ENCODE measurements around the gene NUDC. TPM values are rescaled to one million over a fixed set of nuclear protein-coding genes. Genes with fewer than 3 reads are reported as not detected.

The NUDC gene
- total and polyA plus RNA-seq, 2 of the 13 experiments (the other 11 are each of a cell fraction or from before 2014, with no cell fraction given), result 34.7 to 104 TPM

DNA sequence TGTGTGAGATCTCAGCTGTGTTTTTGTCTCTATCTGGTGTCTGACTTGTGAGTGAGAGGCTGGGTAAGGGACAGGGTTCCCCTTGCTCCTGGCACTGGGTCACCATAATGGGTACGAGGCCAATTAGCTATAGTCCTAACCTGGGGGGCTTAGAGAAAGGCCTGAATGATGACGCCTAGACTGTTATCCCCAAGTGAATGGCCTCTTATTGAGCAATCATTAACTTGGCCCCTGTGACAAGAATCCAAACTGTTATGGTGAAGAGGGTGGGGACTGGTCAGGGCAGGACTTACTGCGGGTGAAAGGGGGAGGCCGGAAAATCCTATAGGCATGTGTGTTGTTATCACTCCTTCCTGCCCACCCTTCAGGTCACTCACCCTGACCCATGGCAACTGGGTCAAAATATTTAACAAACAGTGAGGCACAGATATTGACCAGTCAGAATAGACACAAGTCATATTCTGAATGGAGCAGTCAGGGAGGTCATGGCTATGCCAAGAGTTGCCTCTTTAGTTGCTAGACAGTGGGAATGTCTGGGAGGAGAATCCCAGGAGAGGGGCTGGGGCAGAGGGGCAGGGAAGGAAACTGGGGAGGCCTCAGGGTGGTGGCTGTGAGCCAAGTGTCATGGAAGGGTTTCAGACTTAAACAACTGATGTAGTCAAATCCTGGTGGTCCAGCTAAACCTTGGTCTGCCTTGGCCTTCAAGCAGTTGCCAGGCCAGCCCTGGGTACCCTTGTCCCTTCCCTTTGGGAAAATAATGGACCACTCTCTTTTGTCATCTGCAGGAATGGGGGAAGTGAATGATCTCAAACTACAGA, 11.0 kb upstream of the NUDC start (continued):
- TF ChIP-seq, protein P1, sequence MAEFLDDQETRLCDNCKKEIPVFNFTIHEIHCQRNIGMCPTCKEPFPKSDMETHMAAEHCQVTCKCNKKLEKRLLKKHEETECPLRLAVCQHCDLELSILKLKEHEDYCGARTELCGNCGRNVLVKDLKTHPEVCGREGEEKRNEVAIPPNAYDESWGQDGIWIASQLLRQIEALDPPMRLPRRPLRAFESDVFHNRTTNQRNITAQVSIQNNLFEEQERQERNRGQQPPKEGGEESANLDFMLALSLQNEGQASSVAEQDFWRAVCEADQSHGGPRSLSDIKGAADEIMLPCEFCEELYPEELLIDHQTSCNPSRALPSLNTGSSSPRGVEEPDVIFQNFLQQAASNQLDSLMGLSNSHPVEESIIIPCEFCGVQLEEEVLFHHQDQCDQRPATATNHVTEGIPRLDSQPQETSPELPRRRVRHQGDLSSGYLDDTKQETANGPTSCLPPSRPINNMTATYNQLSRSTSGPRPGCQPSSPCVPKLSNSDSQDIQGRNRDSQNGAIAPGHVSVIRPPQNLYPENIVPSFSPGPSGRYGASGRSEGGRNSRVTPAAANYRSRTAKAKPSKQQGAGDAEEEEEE (CRISPR knock-in tag; IDR thresholded peaks at IDR 0.05; ENCODE audit: borderline replicate concordance), result no peak
- TF ChIP-seq, protein P2, sequence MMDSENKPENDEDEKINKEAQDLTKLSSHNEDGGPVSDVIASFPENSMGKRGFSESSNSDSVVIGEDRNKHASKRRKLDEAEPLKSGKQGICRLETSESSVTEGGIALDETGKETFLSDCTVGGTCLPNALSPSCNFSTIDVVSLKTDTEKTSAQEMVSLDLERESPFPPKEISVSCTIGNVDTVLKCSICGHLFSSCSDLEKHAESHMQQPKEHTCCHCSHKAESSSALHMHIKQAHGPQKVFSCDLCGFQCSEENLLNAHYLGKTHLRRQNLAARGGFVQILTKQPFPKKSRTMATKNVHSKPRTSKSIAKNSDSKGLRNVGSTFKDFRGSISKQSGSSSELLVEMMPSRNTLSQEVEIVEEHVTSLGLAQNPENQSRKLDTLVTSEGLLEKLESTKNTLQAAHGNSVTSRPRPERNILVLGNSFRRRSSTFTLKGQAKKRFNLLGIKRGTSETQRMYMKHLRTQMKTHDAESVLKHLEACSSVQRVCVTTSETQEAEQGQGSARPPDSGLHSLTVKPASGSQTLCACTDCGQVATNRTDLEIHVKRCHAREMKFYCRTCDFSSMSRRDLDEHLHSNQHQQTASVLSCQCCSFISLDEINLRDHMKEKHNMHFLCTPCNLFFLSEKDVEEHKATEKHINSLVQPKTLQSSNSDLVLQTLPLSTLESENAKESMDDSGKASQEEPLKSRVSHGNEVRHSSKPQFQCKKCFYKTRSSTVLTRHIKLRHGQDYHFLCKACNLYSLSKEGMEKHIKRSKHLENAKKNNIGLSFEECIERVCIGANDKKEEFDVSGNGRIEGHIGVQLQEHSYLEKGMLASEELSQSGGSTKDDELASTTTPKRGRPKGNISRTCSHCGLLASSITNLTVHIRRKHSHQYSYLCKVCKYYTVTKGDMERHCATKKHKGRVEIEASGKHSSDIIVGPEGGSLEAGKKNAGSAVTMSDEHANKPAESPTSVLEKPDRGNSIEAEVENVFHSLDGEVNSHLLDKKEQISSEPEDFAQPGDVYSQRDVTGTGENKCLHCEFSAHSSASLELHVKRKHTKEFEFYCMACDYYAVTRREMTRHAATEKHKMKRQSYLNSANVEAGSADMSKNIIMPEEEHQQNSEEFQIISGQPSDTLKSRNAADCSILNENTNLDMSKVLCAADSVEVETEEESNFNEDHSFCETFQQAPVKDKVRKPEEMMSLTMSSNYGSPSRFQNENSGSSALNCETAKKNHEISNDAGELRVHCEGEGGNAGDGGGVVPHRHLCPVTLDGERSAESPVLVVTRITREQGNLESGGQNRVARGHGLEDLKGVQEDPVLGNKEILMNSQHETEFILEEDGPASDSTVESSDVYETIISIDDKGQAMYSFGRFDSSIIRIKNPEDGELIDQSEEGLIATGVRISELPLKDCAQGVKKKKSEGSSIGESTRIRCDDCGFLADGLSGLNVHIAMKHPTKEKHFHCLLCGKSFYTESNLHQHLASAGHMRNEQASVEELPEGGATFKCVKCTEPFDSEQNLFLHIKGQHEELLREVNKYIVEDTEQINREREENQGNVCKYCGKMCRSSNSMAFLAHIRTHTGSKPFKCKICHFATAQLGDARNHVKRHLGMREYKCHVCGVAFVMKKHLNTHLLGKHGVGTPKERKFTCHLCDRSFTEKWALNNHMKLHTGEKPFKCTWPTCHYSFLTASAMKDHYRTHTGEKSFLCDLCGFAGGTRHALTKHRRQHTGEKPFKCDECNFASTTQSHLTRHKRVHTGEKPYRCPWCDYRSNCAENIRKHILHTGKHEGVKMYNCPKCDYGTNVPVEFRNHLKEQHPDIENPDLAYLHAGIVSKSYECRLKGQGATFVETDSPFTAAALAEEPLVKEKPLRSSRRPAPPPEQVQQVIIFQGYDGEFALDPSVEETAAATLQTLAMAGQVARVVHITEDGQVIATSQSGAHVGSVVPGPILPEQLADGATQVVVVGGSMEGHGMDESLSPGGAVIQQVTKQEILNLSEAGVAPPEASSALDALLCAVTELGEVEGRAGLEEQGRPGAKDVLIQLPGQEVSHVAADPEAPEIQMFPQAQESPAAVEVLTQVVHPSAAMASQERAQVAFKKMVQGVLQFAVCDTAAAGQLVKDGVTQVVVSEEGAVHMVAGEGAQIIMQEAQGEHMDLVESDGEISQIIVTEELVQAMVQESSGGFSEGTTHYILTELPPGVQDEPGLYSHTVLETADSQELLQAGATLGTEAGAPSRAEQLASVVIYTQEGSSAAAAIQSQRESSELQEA (CRISPR knock-in tag; IDR thresholded peaks at IDR 0.05; ENCODE audit: not compliant biosample characterization), result no peak
- no peak for TF ChIP-seq ZNF383 (CRISPR knock-in tag; IDR thresholded peaks at IDR 0.05; ENCODE audit: borderline replicate concordance)
- no peak for TF ChIP-seq PRPF4 (IDR thresholded peaks at IDR 0.05; ENCODE audit: low read depth, low read length, poor library complexity, severe bottlenecking)
- TF ChIP-seq MTF1 (CRISPR knock-in tag; IDR thresholded peaks at IDR 0.05), result no peak
- peak; percentile 88 for TF ChIP-seq PPARG (CRISPR knock-in tag; conservative IDR thresholded peaks at IDR 0.05)
- no peak for TF ChIP-seq RFX5 (IDR thresholded peaks at IDR 0.05; ENCODE audit: low read depth, low read length)
- peak; percentile 17; the same call in 1 of the 2 replicates for TF ChIP-seq GABPB1 (CRISPR knock-in tag; IDR thresholded peaks at IDR 0.05)
- TF ChIP-seq ZNF501 (CRISPR knock-in tag; IDR thresholded peaks at IDR 0.05), result no peak
- no peak for TF ChIP-seq ZNF446 (CRISPR knock-in tag; IDR thresholded peaks at IDR 0.05)
- no peak for TF ChIP-seq PAX8 (CRISPR knock-in tag; IDR thresholded peaks at IDR 0.05; ENCODE audit: borderline replicate concordance)
- TF ChIP-seq TSC22D2 (CRISPR knock-in tag; IDR thresholded peaks at IDR 0.05; ENCODE audit: borderline replicate concordance), result no peak
- TF ChIP-seq ZNF414 (CRISPR knock-in tag; IDR thresholded peaks at IDR 0.05), result no peak
- TF ChIP-seq ZNF121 (CRISPR knock-in tag; IDR thresholded peaks at IDR 0.05), result peak; percentile 28; the same call in 1 of the 2 replicates
- TF ChIP-seq FUBP1 (CRISPR knock-in tag; IDR thresholded peaks at IDR 0.05; ENCODE audit: borderline replicate concordance), result no peak
- no peak; the same call in 1 of the 2 replicates for TF ChIP-seq ZNF441 (CRISPR knock-in tag; IDR thresholded peaks at IDR 0.05; ENCODE audit: borderline replicate concordance)

All from HepG2 (cell line).